ENCODE measurements around the gene ENOX1.

Gene ENOX1

DNA sequence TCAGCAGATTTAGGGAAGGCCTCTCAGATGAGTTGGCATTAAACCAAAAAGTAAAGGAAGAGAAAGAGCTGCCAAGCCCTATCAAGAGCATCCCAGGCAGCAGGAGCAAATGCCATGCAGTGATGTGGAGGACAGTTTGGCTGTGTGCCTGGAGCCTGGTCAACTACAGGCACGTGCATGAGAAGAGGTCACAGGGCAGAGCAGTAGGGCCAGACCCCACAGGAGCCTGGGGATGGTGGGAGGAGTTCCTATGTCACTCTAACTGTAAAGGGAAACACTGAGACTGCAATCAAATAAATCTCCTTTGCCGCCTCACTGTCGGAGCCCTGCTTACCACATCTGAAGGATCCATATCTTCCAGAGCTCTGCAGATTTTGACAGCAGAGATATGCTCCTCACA is 240.5 kb downstream of the ENOX1 start:
- DNase-seq (ENCODE audit: low read depth, low spot score): no peak

DNA sequence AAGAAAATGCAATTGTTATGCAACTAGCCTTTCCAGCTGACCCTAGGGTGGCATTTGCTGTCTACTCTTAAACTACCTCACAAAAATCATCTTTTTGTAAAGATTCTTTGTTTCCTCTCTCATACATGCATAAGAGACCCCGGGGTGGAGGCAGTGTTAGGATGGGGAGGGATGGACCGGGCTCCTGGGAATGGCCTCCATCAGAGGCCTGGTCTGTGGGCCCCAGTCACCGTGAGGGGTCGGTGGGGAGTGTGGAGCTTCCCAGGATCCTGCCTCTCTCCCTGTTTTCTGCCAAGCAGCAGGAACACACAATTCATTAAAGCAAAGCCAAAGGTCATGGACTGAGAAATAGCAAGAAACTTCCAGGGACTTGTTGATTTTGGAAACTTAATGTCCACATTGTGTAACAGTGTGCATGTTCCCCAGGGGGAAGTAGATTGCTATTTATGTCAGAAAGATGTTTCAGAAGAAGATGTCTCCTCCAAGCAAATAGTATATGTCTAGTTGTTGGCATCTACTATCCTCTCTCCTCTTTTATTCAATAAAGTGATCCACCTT is 241.4 kb downstream of the ENOX1 start:
- no peak for DNase-seq (ENCODE audit: low read depth, low spot score)

- DNase-seq (ENCODE audit: low read depth, low spot score): no peak
Measured at GRCh38 chr13:43544631-43545030, 242.1 kb downstream of the ENOX1 start.

GRCh38 chr13:43544011-43544410 is 242.8 kb downstream of the ENOX1 start:
- DNase-seq (ENCODE audit: low read depth, low spot score): no peak

DNA sequence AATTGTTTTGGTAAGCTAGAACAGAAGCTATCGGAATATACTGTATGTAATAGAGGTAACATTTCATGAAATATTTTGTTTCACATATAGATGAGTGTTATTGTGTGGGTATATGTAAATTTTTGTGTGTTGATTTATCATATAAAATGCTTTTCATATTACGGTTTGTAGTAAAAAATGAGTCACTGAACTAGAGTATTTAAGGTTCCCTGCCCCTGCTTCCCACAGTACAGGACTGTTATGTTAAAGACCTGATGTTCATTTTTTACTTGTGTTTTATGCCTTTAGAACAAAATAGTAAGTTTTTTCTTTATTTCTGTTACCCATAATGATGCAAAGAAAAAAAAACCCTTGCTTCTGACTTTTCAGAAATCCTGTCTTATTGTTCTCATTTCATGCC is 243.4 kb downstream of the ENOX1 start:
- no peak for DNase-seq (ENCODE audit: low read depth, low spot score)

DNA sequence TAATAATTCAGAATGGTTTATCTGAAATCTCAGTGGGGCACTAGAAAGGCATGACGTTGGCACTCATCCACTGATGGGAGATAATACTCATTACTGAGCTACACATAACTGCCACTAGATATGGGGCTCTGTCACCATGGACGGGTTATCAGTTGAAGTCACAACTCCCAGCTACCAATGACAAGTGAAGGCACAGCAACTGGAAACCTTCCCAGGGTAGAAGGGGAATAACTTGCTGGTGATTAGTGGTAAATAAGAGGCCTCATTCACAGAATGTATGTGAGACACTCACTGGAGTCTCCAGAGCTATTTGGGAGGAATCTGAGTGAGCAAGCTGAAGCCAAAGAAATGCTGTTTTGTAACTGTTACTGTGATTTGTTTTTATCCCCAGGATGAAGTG is 249.6 kb downstream of the ENOX1 start:
- DNase-seq (ENCODE audit: low read depth, low spot score): peak; percentile 7

DNA sequence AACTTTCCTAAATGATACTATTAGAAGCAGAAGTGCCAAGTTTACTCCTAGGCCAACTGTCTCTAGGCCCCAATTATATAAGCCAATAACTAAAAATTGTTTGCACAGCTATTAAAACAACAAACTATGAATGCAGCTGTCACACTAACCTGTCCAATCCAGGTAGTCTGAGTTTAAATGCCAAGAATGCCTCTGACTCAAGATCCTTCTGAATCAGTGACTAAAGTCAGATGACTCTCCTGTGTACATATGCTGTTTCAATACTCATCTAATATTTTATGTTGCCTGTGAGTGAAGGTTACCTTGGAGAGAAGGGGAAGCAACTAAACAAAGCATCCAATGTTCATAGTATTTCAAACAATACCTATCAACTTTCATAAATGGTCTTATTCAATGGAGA is 257.0 kb downstream of the ENOX1 start:
- DNase-seq (ENCODE audit: low read depth, low spot score): no peak

- DNase-seq (ENCODE audit: low read depth, low spot score): no peak
Measured at GRCh38 chr13:43528992-43529391, 257.8 kb downstream of the ENOX1 start.

DNA sequence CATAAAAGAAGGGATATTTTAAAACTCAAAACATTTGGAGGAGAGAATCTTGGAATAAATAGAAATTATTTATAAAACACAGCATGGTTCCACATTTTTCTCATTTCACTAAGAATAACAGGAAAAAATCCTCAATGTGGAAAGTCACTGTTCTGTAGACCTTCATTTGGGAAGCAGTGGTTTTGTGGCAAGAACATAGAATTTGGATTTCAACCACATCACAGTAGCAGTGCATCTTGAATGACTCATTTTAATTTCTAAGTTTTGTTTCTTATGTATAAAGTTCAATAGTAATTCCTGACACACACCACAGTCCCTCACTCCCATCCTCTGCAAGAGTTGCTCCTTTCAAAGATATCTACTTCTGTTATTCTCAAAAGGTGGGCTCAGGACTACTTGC is 264.0 kb downstream of the ENOX1 start:
- DNase-seq (ENCODE audit: low read depth, low spot score): peak; percentile 82

DNA sequence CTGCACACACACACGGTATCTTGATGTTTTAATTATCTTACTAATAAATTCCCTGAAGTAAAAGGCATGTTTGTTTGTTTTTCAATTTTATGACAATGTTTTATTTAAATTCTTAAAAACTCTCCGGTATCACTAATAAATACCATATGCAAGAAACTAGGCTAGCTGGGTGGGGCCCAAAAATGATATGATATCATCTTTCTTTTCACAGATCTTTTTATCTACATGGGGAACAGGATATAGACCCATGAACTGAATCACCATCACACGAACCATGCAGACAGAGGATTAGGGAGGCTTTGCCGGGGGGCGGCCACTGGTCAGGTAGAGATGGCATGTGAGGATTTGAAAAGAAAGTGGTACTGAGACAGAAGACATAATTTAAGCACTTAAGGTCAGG is 266.4 kb downstream of the ENOX1 start:
- DNase-seq (ENCODE audit: low read depth, low spot score): no peak

DNA sequence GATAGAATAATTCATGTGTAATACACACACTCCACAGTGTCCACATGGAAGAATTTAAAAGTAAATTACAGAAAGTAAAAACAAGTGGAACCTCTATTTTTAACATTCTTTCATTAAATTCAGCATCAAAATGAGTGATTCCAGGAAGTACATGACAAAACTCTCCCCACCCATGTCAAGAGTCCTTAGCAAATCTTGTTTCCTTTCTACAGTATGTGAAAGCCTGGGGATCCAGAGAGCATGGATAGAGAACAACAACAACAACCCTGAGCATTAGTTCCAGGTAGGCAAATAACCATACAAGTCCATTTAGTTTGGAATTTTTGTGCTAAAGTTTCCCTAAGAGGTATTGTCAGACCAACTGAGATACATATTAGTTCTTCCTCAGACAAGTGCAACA is 267.9 kb downstream of the ENOX1 start:
- DNase-seq (ENCODE audit: low read depth, low spot score): no peak

GRCh38 chr13:43516401-43516833 is 270.4 kb downstream of the ENOX1 start:
- DNase-seq (ENCODE audit: low read depth, low spot score): peak; percentile 61

GRCh38 chr13:43515531-43515930 is 271.2 kb downstream of the ENOX1 start:
- DNase-seq (ENCODE audit: low read depth, low spot score): no peak

DNA sequence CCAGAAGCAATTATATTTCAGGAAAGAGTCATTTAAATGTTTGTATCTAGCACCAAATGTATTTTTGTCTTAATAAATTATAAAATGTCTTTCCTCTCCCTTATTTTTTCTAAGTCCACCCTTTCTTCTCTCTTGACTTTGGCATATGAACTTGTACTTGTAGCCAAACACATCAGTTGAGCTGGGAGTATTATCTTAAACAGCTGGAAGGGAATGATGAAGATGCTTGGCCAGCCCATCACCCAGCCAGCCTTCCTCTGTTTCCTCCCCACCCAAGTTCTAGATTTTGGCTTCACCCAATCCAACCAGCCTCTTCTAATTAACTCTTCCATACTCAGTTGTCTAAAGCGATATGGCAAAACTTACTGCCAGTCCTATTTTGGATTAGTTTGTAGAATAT is 272.5 kb downstream of the ENOX1 start:
- no peak for DNase-seq (ENCODE audit: low read depth, low spot score)

DNA sequence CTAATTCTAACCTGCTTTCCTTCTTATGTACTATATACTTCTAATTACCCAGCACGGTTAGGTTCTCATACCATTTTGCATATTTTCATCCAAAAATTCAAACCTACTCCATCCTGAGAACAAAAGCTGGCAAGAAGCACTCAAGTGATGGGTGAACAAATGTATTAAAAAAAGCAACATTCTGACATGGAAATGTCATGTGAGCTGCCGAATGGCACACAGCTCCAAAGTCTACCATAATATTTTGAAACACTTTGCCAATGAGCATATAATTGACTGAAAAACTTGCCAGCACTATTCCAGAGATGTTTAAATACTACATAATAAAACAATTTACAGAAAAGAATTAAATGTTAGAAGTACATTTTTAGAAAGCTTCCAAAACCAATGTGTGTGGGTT is 274.6 kb downstream of the ENOX1 start:
- DNase-seq (ENCODE audit: low read depth, low spot score): no peak

- DNase-seq (ENCODE audit: low read depth, low spot score): no peak
Measured at GRCh38 chr13:43510956-43511901, 275.5 kb downstream of the ENOX1 start.

GRCh38 chr13:43495732-43496131 is 291.0 kb downstream of the ENOX1 start:
- no peak for DNase-seq (ENCODE audit: low read depth, low spot score)

DNA sequence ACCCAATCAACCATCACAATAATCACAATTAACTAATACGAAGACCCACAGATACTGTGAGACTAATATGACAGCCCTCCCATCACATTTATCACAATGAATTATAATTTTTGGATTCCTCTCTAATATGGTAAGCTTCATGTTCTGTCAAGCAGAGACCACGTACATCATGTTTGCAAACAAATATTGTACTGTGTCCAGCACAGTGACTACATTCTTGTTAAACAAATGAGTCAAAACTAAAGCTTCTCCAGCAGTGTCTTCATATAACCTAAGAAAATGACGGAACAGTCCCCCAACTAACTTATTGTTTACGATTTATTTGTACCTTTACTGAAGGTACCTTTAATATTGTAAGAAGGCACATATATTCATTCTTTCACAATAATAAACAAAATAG is 292.6 kb downstream of the ENOX1 start:
- DNase-seq (ENCODE audit: low read depth, low spot score): no peak

DNA sequence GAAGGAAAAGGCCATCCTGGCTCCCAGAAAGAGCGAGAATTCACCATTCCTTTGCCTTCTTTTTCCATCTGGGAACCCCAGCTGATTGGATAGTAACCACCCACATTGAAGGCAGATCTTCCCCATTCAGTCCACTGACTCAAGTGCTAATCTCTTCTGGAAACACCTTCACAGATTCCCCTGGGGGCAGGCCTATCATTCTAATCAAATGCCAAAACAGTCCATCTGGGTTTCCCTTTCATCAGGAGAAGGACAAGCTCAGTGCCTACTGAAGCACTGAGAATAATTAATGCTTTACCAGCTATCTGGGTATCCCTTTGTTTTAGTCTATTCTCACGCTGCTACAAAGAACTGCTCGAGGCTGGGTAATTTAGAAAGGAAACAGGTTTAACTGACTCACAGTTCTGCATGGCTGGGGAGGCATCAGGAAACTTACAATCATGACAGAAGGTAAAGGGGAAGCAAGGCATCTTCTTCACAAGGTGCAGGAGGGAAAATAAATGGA is 293.2 kb downstream of the ENOX1 start:
- DNase-seq (ENCODE audit: low read depth, low spot score): no peak

DNA sequence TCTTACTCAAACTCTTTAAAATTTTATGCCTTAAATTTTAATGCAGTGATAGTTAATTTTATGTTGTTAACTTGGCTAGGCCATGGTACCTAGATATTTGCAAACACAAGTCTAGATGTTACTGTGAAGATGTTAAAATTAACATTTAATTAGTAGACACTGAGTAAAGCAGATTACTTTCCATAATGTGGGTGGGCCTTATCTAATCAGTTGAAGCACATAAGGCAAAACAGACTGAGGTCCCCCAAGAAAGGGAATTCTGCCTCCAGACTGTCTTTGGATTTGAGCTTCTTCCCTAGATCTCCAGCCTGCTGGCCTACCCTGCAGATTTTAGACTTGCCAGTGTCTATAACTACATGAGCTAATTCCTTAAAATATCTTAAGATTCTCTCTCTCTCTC is 294.0 kb downstream of the ENOX1 start:
- DNase-seq (ENCODE audit: low read depth, low spot score): no peak

DNA sequence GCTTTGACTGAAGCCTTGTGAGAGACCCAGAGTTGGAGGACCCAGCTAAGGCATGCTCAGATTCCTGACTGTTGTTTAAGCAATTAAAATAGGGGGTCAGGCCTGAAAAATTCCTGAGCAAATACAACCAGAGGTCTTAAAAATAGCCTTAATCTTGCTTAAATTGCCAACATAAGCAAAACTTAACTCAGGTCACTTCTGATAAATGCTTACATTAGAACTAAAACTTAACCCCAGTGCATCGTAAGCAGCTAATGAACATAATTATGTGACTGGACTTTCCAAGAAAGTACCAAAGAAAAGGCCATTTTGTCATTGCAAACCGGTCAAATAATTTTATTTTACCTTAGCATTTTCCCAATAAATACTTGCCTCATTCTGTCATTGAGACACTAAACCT is 294.5 kb downstream of the ENOX1 start:
- DNase-seq (ENCODE audit: low read depth, low spot score): no peak

GRCh38 chr13:43489233-43489632 is 297.5 kb downstream of the ENOX1 start:
- DNase-seq (ENCODE audit: low read depth, low spot score): no peak

- DNase-seq (ENCODE audit: low read depth, low spot score): no peak
Measured at GRCh38 chr13:43487885-43488284, 298.9 kb downstream of the ENOX1 start.

Data from astrocyte of the hippocampus (primary cell).